Endothelial cell of umbilical vein (primary cell): ENCODE measurements around the gene SETBP1.

Source experiments
- CTCF ChIP-seq, 2 donors: IDR thresholded peaks; 1 replicate in 1 of 2; 2 replicates in 1 of 2; pipeline ENCODE4 v1.5.1; 2011; ENCODE audit warnings: low read length in 2 of 2, mild to moderate bottlenecking in 2 of 2, moderate library complexity in 2 of 2, control low read depth in 1 of 2, inconsistent platforms in 1 of 2, low read depth in 1 of 2; ENCODE audit not compliant: insufficient read depth in 1 of 2; ENCODE audit errors: extremely low read depth in 1 of 2
- EZH2 ChIP-seq: IDR thresholded peaks from 2 replicates; pipeline ENCODE4 v1.6.1; 2012; ENCODE audit warnings: borderline replicate concordance, low read depth, mild to moderate bottlenecking, moderate library complexity, low read length, inconsistent platforms; ENCODE audit not compliant: severe bottlenecking
- FOS ChIP-seq: IDR thresholded peaks from 2 replicates; pipeline ENCODE4 v1.6.1; 2011; ENCODE audit warnings: mild to moderate bottlenecking, low read length, moderate library complexity, borderline replicate concordance; ENCODE audit not compliant: insufficient read depth
- GATA2 ChIP-seq: IDR thresholded peaks from 2 replicates; pipeline ENCODE4 v1.7.0; 2011; ENCODE audit warnings: low read depth, mild to moderate bottlenecking, moderate library complexity, mixed read lengths, low read length; ENCODE audit not compliant: insufficient read length, insufficient read depth
- MYC ChIP-seq: IDR thresholded peaks from one replicate; pipeline ENCODE4 v1.6.1; 2011; ENCODE audit warnings: mild to moderate bottlenecking, low read depth, low read length
- POLR2A ChIP-seq: IDR thresholded peaks from 2 replicates; pipeline ENCODE4 v1.6.1; 2012; ENCODE audit warnings: low read depth, mild to moderate bottlenecking, control low read depth, low read length
- POLR2AphosphoS5 ChIP-seq: IDR thresholded peaks from 2 replicates; pipeline ENCODE4 v1.6.1; 2012; ENCODE audit warnings: low read depth, mild to moderate bottlenecking, control low read depth, low read length, moderate library complexity; ENCODE audit not compliant: insufficient read depth

- TF ChIP-seq CTCF (IDR thresholded peaks at IDR 0.05; ENCODE audit: extremely low read depth in 1 of 2, insufficient read depth in 1 of 2, low read depth in 1 of 2, low read length in 2 of 2) (no peak), POLR2AphosphoS5 (no peak), POLR2A (no peak), GATA2 (no peak), EZH2 (no peak), MYC (no peak), FOS (no peak)
Observed at GRCh38 chr18:45069546-45069945, 388.9 kb downstream of the SETBP1 start.
